HL-60 (cell line): Measurements from ENCODE around the gene CCR2.

Source experiments
- CTCF ChIP-seq: IDR thresholded peaks from one replicate; pipeline ENCODE4 v1.5.1; 2011; ENCODE audit warnings: low read length, control low read depth, inconsistent platforms; ENCODE audit not compliant: insufficient read depth
- POLR2AphosphoS5 ChIP-seq: IDR thresholded peaks from 2 replicates; pipeline ENCODE4 v1.6.1; 2012; ENCODE audit warnings: low read depth
- REST ChIP-seq: IDR thresholded peaks from 2 replicates; pipeline ENCODE4 v1.6.1; 2012; ENCODE audit warnings: low read depth; ENCODE audit not compliant: insufficient replicate concordance
- SPI1 ChIP-seq: IDR thresholded peaks from 2 replicates; pipeline ENCODE4 v1.6.1; 2012; ENCODE audit warnings: low read depth, mild to moderate bottlenecking, borderline replicate concordance

- TF ChIP-seq POLR2AphosphoS5 (no peak), CTCF (no peak), REST (no peak), SPI1 (no peak)
Measured at GRCh38 chr3:46350262-46350565, 3.7 kb upstream of the CCR2 start.
